Parathyroid adenoma (tissue), 2 donors: ENCODE measurements around the gene MDGA2.

ENCODE experiments used
- H2AFZ ChIP-seq: fragments of 300-600 bp; sonication (generic); one replicate; pipeline ENCODE4 v1.7.0; 2017; ENCODE audit warnings: antibody characterized with exemption, mild to moderate bottlenecking
- H3K27ac ChIP-seq: fragments of 300-600 bp; sonication (generic); one replicate; pipeline ENCODE4 v1.7.0; 2017
- H3K27me3 ChIP-seq: fragments of 300-600 bp; sonication (generic); one replicate; pipeline ENCODE4 v1.7.0; 2017; ENCODE audit warnings: low read length; ENCODE audit not compliant: control insufficient read depth, insufficient read depth
- H3K36me3 ChIP-seq: fragments of 300-600 bp; sonication (generic); one replicate; pipeline ENCODE4 v1.7.0; 2017; ENCODE audit warnings: low read length; ENCODE audit not compliant: control insufficient read depth, insufficient read depth
- H3K4me1 ChIP-seq: fragments of 300-600 bp; sonication (generic); one replicate; pipeline ENCODE4 v1.7.0; 2017; ENCODE audit warnings: control low read depth
- H3K4me2 ChIP-seq: fragments of 300-600 bp; sonication (generic); one replicate; pipeline ENCODE4 v1.7.0; 2017; ENCODE audit warnings: low read length
- H3K4me3 ChIP-seq: fragments of 300-600 bp; sonication (generic); one replicate; pipeline ENCODE4 v1.7.0; 2017; ENCODE audit warnings: low read depth, low read length
- H3K79me2 ChIP-seq: fragments of 300-600 bp; sonication (generic); one replicate; pipeline ENCODE4 v1.7.0; 2017; ENCODE audit warnings: control low read depth
- H3K9ac ChIP-seq: fragments of 300-600 bp; sonication (generic); one replicate; pipeline ENCODE4 v1.7.0; 2017; ENCODE audit warnings: mild to moderate bottlenecking
- H3K9me3 ChIP-seq: fragments of 300-600 bp; sonication (generic); one replicate; pipeline ENCODE4 v1.7.0; 2017; ENCODE audit warnings: low read length; ENCODE audit not compliant: control insufficient read depth
- TF ChIP-seq, protein P1 (sequence below): fragments of 300-600 bp; sonication (generic); IDR thresholded peaks from one replicate; pipeline ENCODE4 v1.7.0; 2017; ENCODE audit warnings: antibody characterized with exemption, mild to moderate bottlenecking
- donor health status: primary hyperparathyroidism.

Gene MDGA2

DNA sequence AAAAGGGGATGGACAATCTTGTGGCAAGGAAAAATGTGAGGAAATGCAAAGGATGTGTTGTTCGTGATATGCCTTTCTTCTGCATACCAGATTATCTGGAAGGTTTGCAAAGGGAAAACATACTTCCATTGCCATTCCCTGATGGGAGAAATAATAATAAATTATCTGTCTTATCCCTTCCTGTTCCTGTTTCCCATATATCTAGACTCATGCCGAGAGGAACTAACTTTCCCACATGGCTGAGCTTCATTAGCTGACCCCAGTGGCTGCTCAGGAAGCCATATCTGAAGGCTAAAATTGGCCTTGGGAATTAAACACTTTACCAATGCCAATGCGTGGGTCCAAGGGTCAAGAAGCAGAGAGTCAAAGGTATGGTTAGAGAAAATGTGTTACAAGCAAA lies 439.8 kb downstream of the MDGA2 start:
- TF ChIP-seq, protein P1, sequence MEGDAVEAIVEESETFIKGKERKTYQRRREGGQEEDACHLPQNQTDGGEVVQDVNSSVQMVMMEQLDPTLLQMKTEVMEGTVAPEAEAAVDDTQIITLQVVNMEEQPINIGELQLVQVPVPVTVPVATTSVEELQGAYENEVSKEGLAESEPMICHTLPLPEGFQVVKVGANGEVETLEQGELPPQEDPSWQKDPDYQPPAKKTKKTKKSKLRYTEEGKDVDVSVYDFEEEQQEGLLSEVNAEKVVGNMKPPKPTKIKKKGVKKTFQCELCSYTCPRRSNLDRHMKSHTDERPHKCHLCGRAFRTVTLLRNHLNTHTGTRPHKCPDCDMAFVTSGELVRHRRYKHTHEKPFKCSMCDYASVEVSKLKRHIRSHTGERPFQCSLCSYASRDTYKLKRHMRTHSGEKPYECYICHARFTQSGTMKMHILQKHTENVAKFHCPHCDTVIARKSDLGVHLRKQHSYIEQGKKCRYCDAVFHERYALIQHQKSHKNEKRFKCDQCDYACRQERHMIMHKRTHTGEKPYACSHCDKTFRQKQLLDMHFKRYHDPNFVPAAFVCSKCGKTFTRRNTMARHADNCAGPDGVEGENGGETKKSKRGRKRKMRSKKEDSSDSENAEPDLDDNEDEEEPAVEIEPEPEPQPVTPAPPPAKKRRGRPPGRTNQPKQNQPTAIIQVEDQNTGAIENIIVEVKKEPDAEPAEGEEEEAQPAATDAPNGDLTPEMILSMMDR, result no peak
- Histone ChIP-seq H2AFZ (no peak overlapping the region), H3K9me3 (no peaks in the 10 kb centered on the region), H3K4me3 (no peak overlapping the region), H3K4me1 (no peaks in the 10 kb centered on the region), H3K27ac (no peak overlapping the region), H3K36me3 (no peaks in the 10 kb centered on the region), H3K9ac (no peak overlapping the region), H3K4me2 (no peak overlapping the region), H3K79me2 (no peaks in the 10 kb centered on the region), H3K27me3 (no peaks in the 10 kb centered on the region)

DNA sequence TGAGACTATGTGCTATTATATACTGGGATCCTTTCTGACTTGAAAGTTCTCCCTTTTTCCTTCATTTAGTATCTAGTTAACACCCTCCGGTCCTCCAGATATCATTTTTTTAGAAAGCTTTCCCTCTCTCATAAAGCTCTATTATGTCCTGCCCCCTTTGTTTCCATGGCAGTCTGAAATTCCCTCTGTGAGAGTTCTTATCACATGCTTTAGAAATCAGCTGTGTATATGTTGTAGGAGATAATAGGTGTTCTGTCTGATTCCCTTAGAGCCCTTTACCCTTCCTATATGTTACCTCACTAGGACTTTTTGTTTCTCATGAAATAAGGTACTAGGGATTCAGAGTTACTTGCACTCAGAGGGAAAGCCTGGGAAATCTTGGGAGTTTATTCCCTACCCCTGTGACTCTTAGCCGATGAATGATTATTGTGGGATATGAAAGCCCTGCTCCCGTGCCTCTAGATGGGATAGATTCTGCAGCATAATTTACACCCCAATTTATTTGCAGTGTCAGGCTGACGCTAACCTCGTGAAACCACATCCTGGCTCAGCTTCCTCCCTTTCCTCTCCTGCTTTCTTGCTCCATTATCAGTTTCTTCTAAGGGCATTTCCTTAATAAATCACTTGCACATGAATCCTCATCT lies 448.4 kb downstream of the MDGA2 start:
- Histone ChIP-seq H3K4me1 (no peaks in the 10 kb centered on the region), H3K9me3 (no peaks in the 10 kb centered on the region), H3K27ac (no peak overlapping the region), H3K27me3 (no peaks in the 10 kb centered on the region), H3K4me2 (no peak overlapping the region), H3K36me3 (no peaks in the 10 kb centered on the region), H2AFZ (no peak overlapping the region), H3K4me3 (no peak overlapping the region), H3K9ac (no peak overlapping the region), H3K79me2 (no peaks in the 10 kb centered on the region)
- TF ChIP-seq, protein P1, result no peak

DNA sequence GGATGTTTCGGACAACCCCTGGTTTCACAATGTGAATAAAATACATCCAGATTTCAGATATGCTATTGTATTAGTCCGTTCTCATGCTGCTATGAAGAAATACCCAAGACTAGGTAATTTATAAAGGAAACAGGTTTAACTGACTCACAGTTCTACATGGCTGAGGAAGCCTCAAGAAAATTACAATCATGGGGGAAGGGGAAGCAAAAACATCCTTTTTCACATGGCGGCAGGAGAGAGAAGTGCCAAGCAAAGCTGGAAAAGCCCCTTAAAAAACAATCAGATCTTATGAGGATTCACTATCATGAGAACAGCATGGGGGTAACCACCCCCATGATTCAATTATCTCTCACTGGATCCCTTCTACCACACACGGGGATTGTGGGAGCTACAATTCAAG lies 451.7 kb downstream of the MDGA2 start:
- no peak overlapping the region for H3K9ac ChIP-seq
- H3K4me1 ChIP-seq, result no peaks in the 10 kb centered on the region
- H3K9me3 ChIP-seq, result no peaks in the 10 kb centered on the region
- TF ChIP-seq, protein P1, result no peak
- no peaks in the 10 kb centered on the region for H3K79me2 ChIP-seq
- no peaks in the 10 kb centered on the region for H3K27me3 ChIP-seq
- H3K4me3 ChIP-seq, result no peak overlapping the region
- H3K36me3 ChIP-seq, result no peaks in the 10 kb centered on the region
- H2AFZ ChIP-seq, result no peak overlapping the region
- H3K27ac ChIP-seq, result no peak overlapping the region
- H3K4me2 ChIP-seq, result no peak overlapping the region

DNA sequence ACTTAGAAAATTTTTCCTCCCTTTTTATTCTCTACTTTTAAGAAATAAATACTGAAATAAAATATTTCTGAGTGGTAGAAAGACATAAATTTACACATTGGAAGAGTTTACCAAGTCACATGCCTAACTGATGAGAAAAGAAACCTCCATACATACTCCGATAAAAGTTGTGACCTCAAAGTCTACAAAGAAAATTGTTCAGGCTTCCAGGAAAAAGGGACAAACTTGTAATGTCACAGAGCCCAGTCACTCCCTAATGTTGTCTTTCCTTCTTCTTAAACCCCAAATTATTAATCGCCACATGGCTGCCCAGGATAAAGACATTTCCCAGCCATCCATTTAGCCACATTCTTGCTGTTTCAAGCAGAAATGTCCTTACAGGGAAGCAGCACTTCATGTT lies 455.3 kb downstream of the MDGA2 start:
- Histone ChIP-seq H3K4me3 (no peak overlapping the region), H3K36me3 (no peaks in the 10 kb centered on the region), H3K9me3 (no peaks in the 10 kb centered on the region), H3K79me2 (no peaks in the 10 kb centered on the region), H2AFZ (no peak overlapping the region), H3K4me1 (no peaks in the 10 kb centered on the region), H3K27ac (no peak overlapping the region), H3K4me2 (no peak overlapping the region), H3K27me3 (no peaks in the 10 kb centered on the region), H3K9ac (no peak overlapping the region)
- TF ChIP-seq, protein P1, result no peak

DNA sequence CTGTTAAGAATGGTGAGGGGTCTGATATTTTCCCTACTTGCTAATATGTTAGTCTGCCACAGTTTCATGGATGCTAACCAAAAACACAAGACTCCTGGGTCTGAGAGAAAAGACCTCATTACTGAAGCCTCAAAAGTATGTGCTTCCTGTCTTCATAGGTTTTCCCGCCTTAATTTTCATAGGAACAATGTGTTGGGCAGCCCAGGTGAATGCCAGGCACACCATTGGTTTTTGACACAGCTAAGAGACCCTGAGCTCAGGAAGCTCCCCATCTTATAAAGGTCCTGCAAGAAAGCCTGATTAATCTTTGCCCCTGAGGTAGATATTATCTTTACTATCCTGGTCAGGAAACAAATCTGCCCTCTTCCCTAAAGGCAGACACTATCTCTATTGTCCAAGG lies 464.1 kb downstream of the MDGA2 start:
- no peak overlapping the region for H3K27ac ChIP-seq

More for the DNA sequence above, 464.1 kb downstream of the MDGA2 start:
- no peaks in the 10 kb centered on the region for H3K36me3 ChIP-seq
- TF ChIP-seq, protein P1, result no peak
- no peak overlapping the region for H3K4me3 ChIP-seq
- no peak overlapping the region for H2AFZ ChIP-seq
- no peaks in the 10 kb centered on the region for H3K27me3 ChIP-seq
- no peak overlapping the region for H3K4me2 ChIP-seq
- no peaks in the 10 kb centered on the region for H3K79me2 ChIP-seq
- no peaks in the 10 kb centered on the region for H3K9me3 ChIP-seq
- H3K9ac ChIP-seq, result no peak overlapping the region
- no peaks in the 10 kb centered on the region for H3K4me1 ChIP-seq
